K562 (cell line): ENCODE measurements around the gene LRMDA.

Experiments
- CHD4 ChIP-seq: fragments of 200-600 bp; sonication (generic); IDR thresholded peaks from 3 replicates; pipeline ENCODE4 v1.6.1; 2012; ENCODE audit warnings: low read depth, mild to moderate bottlenecking, mixed read lengths, low read length, inconsistent platforms; ENCODE audit not compliant: insufficient read depth, insufficient replicate concordance, poor library complexity, severe bottlenecking
- DDX20 ChIP-seq: fragments of 450-650 bp; IDR thresholded peaks from 2 replicates; pipeline ENCODE4 v1.6.1; 2016; ENCODE audit warnings: missing genetic modification characterization, low read depth, mild to moderate bottlenecking, missing compliant biosample characterization, moderate library complexity
- E2F4 ChIP-seq: sonication (generic); formaldehyde crosslinking; IDR thresholded peaks from 2 replicates; pipeline ENCODE4 v1.8.0; 2022; ENCODE audit warnings: mild to moderate bottlenecking, low read depth, missing genetic modification reagents
- HIVEP1 ChIP-seq: fragments of 250-450 bp; sonication (Bioruptor Pico); IDR thresholded peaks from 2 replicates; pipeline ENCODE4 v1.4.0; 2020; ENCODE audit warnings: mild to moderate bottlenecking
- HMG20B ChIP-seq: fragments of 250-450 bp; sonication (Bioruptor Pico); IDR thresholded peaks from 2 replicates; pipeline ENCODE4 v1.5.0; 2021; ENCODE audit warnings: mild to moderate bottlenecking
- POLR2A ChIP-seq: fragments of 450-650 bp; conservative IDR thresholded peaks from 2 replicates; pipeline ENCODE4 v1.6.1; 2016
- RAD21 ChIP-seq, 2 experiments: fragments of 250-450 bp in 1 of 2; fragments of 450-650 bp in 1 of 2; sonication (Bioruptor Pico) in 1 of 2; formaldehyde crosslinking in 1 of 2; IDR thresholded peaks in 1 of 2; conservative IDR thresholded peaks in 1 of 2; 2 replicates each; pipeline versions ENCODE4 v1.4.0 to v1.8.0; 2020 to 2022; ENCODE audit warnings: mild to moderate bottlenecking in 2 of 2, moderate library complexity in 1 of 2
- ZBTB1 ChIP-seq: sonication (generic); formaldehyde crosslinking; IDR thresholded peaks from 2 replicates; pipeline ENCODE4 v1.8.1; 2023; ENCODE audit warnings: missing genetic modification reagents, low read depth, mild to moderate bottlenecking, borderline replicate concordance
- ZNF121 ChIP-seq: sonication (generic); formaldehyde crosslinking; conservative IDR thresholded peaks from 2 replicates; pipeline ENCODE4 v1.8.0; 2022; ENCODE audit warnings: missing genetic modification reagents
- ZNF699 ChIP-seq: fragments of 250-450 bp; sonication (Bioruptor Pico); IDR thresholded peaks from 2 replicates; pipeline ENCODE4 v1.8.0; 2021; ENCODE audit warnings: mild to moderate bottlenecking, moderate library complexity; ENCODE audit not compliant: insufficient replicate concordance
- TF ChIP-seq, protein P1 (sequence below): sonication (generic); formaldehyde crosslinking; IDR thresholded peaks from 2 replicates; pipeline ENCODE4 v1.8.0; 2022; ENCODE audit warnings: missing genetic modification reagents, mild to moderate bottlenecking, moderate library complexity, borderline replicate concordance

GRCh38 chr10:76201962-76202361 is 770.5 kb downstream of the LRMDA start:
- TF ChIP-seq ZNF121 (CRISPR knock-in tag) (no peak), POLR2A (no peak), ZBTB1 (CRISPR knock-in tag) (no peak), HIVEP1 (CRISPR knock-in tag) (no peak), E2F4 (CRISPR knock-in tag) (no peak), CHD4 (no peak), ZNF699 (CRISPR knock-in tag) (no peak), HMG20B (no peak), RAD21 (CRISPR knock-in tag; conservative IDR thresholded peaks at IDR 0.05 in 1 of 2, IDR thresholded peaks at IDR 0.05 in 1 of 2) (no peak), DDX20 (tag) (no peak)
- TF ChIP-seq, protein P1, sequence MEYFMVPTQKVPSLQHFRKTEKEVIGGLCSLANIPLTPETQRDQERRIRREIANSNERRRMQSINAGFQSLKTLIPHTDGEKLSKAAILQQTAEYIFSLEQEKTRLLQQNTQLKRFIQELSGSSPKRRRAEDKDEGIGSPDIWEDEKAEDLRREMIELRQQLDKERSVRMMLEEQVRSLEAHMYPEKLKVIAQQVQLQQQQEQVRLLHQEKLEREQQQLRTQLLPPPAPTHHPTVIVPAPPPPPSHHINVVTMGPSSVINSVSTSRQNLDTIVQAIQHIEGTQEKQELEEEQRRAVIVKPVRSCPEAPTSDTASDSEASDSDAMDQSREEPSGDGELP (CRISPR knock-in tag), result no peak
